ENCODE measurements around the gene LMNA. TPM values are rescaled to one million over a fixed set of nuclear protein-coding genes. Genes with fewer than 3 reads are reported as not detected.
"Not testable (repeated sequence)": the region's sequence is repeated elsewhere in the genome, so short reads cannot be mapped to it uniquely, and the experiment has no call there.

LMNA gene
- total RNA-seq, 4 donors from 2014 or later: 371 to 501 (median 419) TPM

- WGBS, 2 donors: 59 to 68% methylated on average over 3 of the region's 3 CpGs
- H3K36me3 ChIP-seq: no peaks in the 10 kb centered on the region
- no peak overlapping the region for H3K27ac ChIP-seq
- TF ChIP-seq CTCF (IDR thresholded peaks at IDR 0.05): no peak
- no peak for TF ChIP-seq EP300 (IDR thresholded peaks at IDR 0.05)
- no peak for TF ChIP-seq POLR2A (IDR thresholded peaks at IDR 0.05)
- H3K27me3 ChIP-seq: no peaks in the 10 kb centered on the region
- no peaks in the 10 kb centered on the region for H3K9me3 ChIP-seq
- peaks cover 0 to 7% (median 0%) of the 10 kb centered on the region in 4 donors for H3K4me1 ChIP-seq
- H3K4me3 ChIP-seq: no peak overlapping the region
- DNase-seq (ENCODE audit: low spot score in 2 of 2): no peak
Observed at GRCh38 chr1:156069490-156070455, 44.7 kb upstream of the LMNA start.

- 26 to 43% methylated on average over 4 of the region's 4 CpGs for WGBS, 2 donors
- DNase-seq (ENCODE audit: low spot score in 2 of 2): no peak
- Histone ChIP-seq H3K27ac (no peak overlapping the region), H3K4me3 (no peak overlapping the region), H3K9me3 (no peaks in the 10 kb centered on the region), H3K4me1 (peaks cover 0 to 14% (median under 1%) of the 10 kb centered on the region in 4 donors), H3K27me3 (no peaks in the 10 kb centered on the region), H3K36me3 (no peaks in the 10 kb centered on the region)
- TF ChIP-seq CTCF (IDR thresholded peaks at IDR 0.05): no peak
- no peak for TF ChIP-seq EP300 (IDR thresholded peaks at IDR 0.05)
- TF ChIP-seq POLR2A (IDR thresholded peaks at IDR 0.05): no peak
Observed at GRCh38 chr1:156070548-156070947, 44.0 kb upstream of the LMNA start.

GRCh38 chr1:156071332-156071816 is 43.1 kb upstream of the LMNA start:
- not testable (repeated sequence) for H3K27me3 ChIP-seq; H3K4me3 ChIP-seq; H3K27ac ChIP-seq; DNase-seq (ENCODE audit: low spot score in 2 of 2); H3K36me3 ChIP-seq; H3K9me3 ChIP-seq
- WGBS, 2 donors: 82 to 85% methylated on average over 7 of the region's 7 CpGs
- H3K4me1 ChIP-seq: peaks cover 0 to 20% (median 3%) of the 10 kb centered on the region in 4 donors

- no peak overlapping the region for H3K27ac ChIP-seq
- H3K9me3 ChIP-seq: no peaks in the 10 kb centered on the region
- H3K27me3 ChIP-seq: no peaks in the 10 kb centered on the region
- TF ChIP-seq CTCF (IDR thresholded peaks at IDR 0.05) (no peak), EP300 (IDR thresholded peaks at IDR 0.05) (no peak), POLR2A (IDR thresholded peaks at IDR 0.05) (no peak)
- DNase-seq (ENCODE audit: low spot score in 2 of 2): no peak
- no peaks in the 10 kb centered on the region for H3K36me3 ChIP-seq
- H3K4me3 ChIP-seq: no peak overlapping the region
- WGBS, 2 donors: 59% methylated on average over 6 of the region's 6 CpGs
- peaks cover 0 to 19% (median 3%) of the 10 kb centered on the region in 4 donors for H3K4me1 ChIP-seq
Observed at GRCh38 chr1:156072251-156072650, 42.3 kb upstream of the LMNA start.

- Histone ChIP-seq H3K36me3 (no peaks in the 10 kb centered on the region), H3K4me3 (no peak overlapping the region), H3K4me1 (peaks cover 0 to 19% (median 3%) of the 10 kb centered on the region in 4 donors), H3K9me3 (no peaks in the 10 kb centered on the region), H3K27ac (no peak overlapping the region), H3K27me3 (no peaks in the 10 kb centered on the region)
- DNase-seq (ENCODE audit: low spot score in 2 of 2): no peak
- 0 to 32% methylated on average over 1 of the region's 1 CpG for WGBS, 2 donors
- TF ChIP-seq EP300 (IDR thresholded peaks at IDR 0.05) (no peak), CTCF (IDR thresholded peaks at IDR 0.05) (no peak), POLR2A (IDR thresholded peaks at IDR 0.05) (no peak)
Observed at GRCh38 chr1:156073110-156073687, 41.3 kb upstream of the LMNA start.
